Osteoblast (primary cell): Measurements from ENCODE around the gene KRTAP21-3. TPM values are rescaled to one million over a fixed set of nuclear protein-coding genes. Genes with fewer than 3 reads are reported as not detected.

ENCODE experiments used
- DNase-seq: peaks from one replicate; pipeline ENCODE4 v3.0.0; 2011; ENCODE audit warnings: low spot score, mixed read lengths; ENCODE audit not compliant: insufficient read length; ENCODE audit errors: missing footprints
- H2AFZ ChIP-seq: 2 replicates; pipeline ENCODE4 v1.6.0; 2011; ENCODE audit warnings: mild to moderate bottlenecking, low read length
- H3K27ac ChIP-seq: 2 replicates; pipeline ENCODE4 v1.5.1; 2011; ENCODE audit warnings: mild to moderate bottlenecking, low read depth, low read length, moderate library complexity
- H3K27me3 ChIP-seq: 2 replicates; pipeline ENCODE4 v1.6.0; 2012; ENCODE audit warnings: mild to moderate bottlenecking, control low read depth, inconsistent platforms, low read length, moderate library complexity; ENCODE audit not compliant: insufficient read depth
- H3K36me3 ChIP-seq: 2 replicates; pipeline ENCODE4 v1.5.1; 2011; ENCODE audit warnings: mild to moderate bottlenecking, low read length, control low read depth, moderate library complexity; ENCODE audit not compliant: insufficient read depth
- H3K4me1 ChIP-seq: 2 replicates; pipeline ENCODE4 v1.5.1; 2011; ENCODE audit warnings: mild to moderate bottlenecking, low read length, control low read depth, moderate library complexity; ENCODE audit not compliant: insufficient read depth
- H3K4me2 ChIP-seq: 2 replicates; pipeline ENCODE4 v1.6.0; 2011; ENCODE audit warnings: mild to moderate bottlenecking, low read length; ENCODE audit not compliant: insufficient read depth
- H3K4me3 ChIP-seq: fragments of 200-600 bp; sonication (generic); 3 replicates; pipeline ENCODE4 v1.5.1; 2012; ENCODE audit warnings: mild to moderate bottlenecking, low read length, inconsistent platforms; ENCODE audit not compliant: insufficient read depth
- H3K79me2 ChIP-seq: 2 replicates; pipeline ENCODE4 v1.6.0; 2012; ENCODE audit warnings: mild to moderate bottlenecking, low read length, control low read depth, inconsistent platforms; ENCODE audit not compliant: insufficient read depth
- H3K9me3 ChIP-seq: 2 replicates; pipeline ENCODE4 v1.5.1; 2011; ENCODE audit warnings: low read depth, low read length, control low read depth
- H4K20me1 ChIP-seq: 2 replicates; pipeline ENCODE4 v1.6.0; 2012; ENCODE audit warnings: mild to moderate bottlenecking, low read length, control low read depth; ENCODE audit not compliant: insufficient read depth
- CTCF ChIP-seq: IDR thresholded peaks from 2 replicates; pipeline ENCODE4 v1.5.1; 2011; ENCODE audit warnings: mild to moderate bottlenecking, low read depth, low read length, moderate library complexity; ENCODE audit errors: extremely low read depth
- total RNA-seq: library from RNA; depleted of rRNA; stranded (reverse); fragments of >200 nt; gene quantifications from 2 replicates; pipeline ENCODE4 v1.2.3, GENCODE V29; 2012

Gene KRTAP21-3
- total RNA-seq, 1 donor, result not detected

- H3K27ac ChIP-seq, result no peak overlapping the region
- no peaks in the 10 kb centered on the region for H4K20me1 ChIP-seq
- H3K9me3 ChIP-seq, result no peaks in the 10 kb centered on the region
- H3K36me3 ChIP-seq, result no peaks in the 10 kb centered on the region
- H3K79me2 ChIP-seq, result no peaks in the 10 kb centered on the region
- H3K4me2 ChIP-seq, result no peak overlapping the region
- no peaks in the 10 kb centered on the region for H3K27me3 ChIP-seq
- H3K4me3 ChIP-seq, result no peak overlapping the region
- no peak overlapping the region for H2AFZ ChIP-seq
- no peaks in the 10 kb centered on the region for H3K4me1 ChIP-seq
- TF ChIP-seq CTCF, result no peak
- no peak for DNase-seq
These were observed 28.8 kb downstream of the KRTAP21-3 start for GRCh38 chr21:30689822-30690221.

- Histone ChIP-seq H3K4me2 (no peak overlapping the region), H3K4me3 (no peak overlapping the region)
- no peak for TF ChIP-seq CTCF
These were observed 34.1 kb downstream of the KRTAP21-3 start for GRCh38 chr21:30684506-30684905.

GRCh38 chr21:30680586-30680985 is 38.0 kb downstream of the KRTAP21-3 start:
- Histone ChIP-seq H3K4me3 (no peak overlapping the region), H2AFZ (no peak overlapping the region), H3K36me3 (no peaks in the 10 kb centered on the region), H3K27me3 (no peaks in the 10 kb centered on the region), H3K4me2 (no peak overlapping the region), H3K79me2 (no peaks in the 10 kb centered on the region), H3K9me3 (peaks cover 2% of the 10 kb centered on the region), H4K20me1 (no peaks in the 10 kb centered on the region), H3K4me1 (no peaks in the 10 kb centered on the region), H3K27ac (no peak overlapping the region)
- TF ChIP-seq CTCF, result no peak
- DNase-seq, result no peak

More at GRCh38 chr21:30684506-30684905, 34.1 kb downstream of the KRTAP21-3 start:
- H3K27me3 ChIP-seq, result no peaks in the 10 kb centered on the region
- no peaks in the 10 kb centered on the region for H3K4me1 ChIP-seq
- peaks cover 2% of the 10 kb centered on the region for H3K9me3 ChIP-seq
- no peak overlapping the region for H3K27ac ChIP-seq
- H4K20me1 ChIP-seq, result no peaks in the 10 kb centered on the region
- no peak overlapping the region for H2AFZ ChIP-seq
- H3K36me3 ChIP-seq, result no peaks in the 10 kb centered on the region
- H3K79me2 ChIP-seq, result no peaks in the 10 kb centered on the region
- no peak for DNase-seq

- Histone ChIP-seq H3K27ac (no peak overlapping the region), H3K79me2 (no peaks in the 10 kb centered on the region), H3K9me3 (no peaks in the 10 kb centered on the region), H3K27me3 (no peaks in the 10 kb centered on the region), H4K20me1 (no peaks in the 10 kb centered on the region), H2AFZ (no peak overlapping the region), H3K4me3 (no peak overlapping the region), H3K4me1 (no peaks in the 10 kb centered on the region), H3K36me3 (no peaks in the 10 kb centered on the region), H3K4me2 (no peak overlapping the region)
- peak; percentile 71 for DNase-seq
- TF ChIP-seq CTCF, result no peak
These were observed 41.8 kb downstream of the KRTAP21-3 start for GRCh38 chr21:30676737-30677136.
